Skeletal muscle satellite cell (primary cell): ENCODE data around the gene UBA3.

Source experiments
- H3K27me3 ChIP-seq: 2 replicates; pipeline ENCODE4 v1.7.0; 2013; ENCODE audit warnings: low read length; ENCODE audit not compliant: control insufficient read depth, insufficient read depth
- H3K36me3 ChIP-seq: 2 replicates; pipeline ENCODE4 v1.7.0; 2013; ENCODE audit warnings: mild to moderate bottlenecking, control low read depth, low read length; ENCODE audit not compliant: insufficient read depth
- H3K4me1 ChIP-seq: 2 replicates; pipeline ENCODE4 v1.7.0; 2013; ENCODE audit warnings: low read length; ENCODE audit not compliant: control insufficient read depth, insufficient read depth
- H3K4me2 ChIP-seq: 2 replicates; pipeline ENCODE4 v1.7.0; 2013; ENCODE audit warnings: mild to moderate bottlenecking, low read length
- H3K4me3 ChIP-seq: 2 replicates; pipeline ENCODE4 v1.7.0; 2013; ENCODE audit warnings: low read length
- H3K9ac ChIP-seq: 2 replicates; pipeline ENCODE4 v1.7.0; 2013; ENCODE audit warnings: mild to moderate bottlenecking, low read depth, low read length, moderate library complexity
- H3K9me3 ChIP-seq: replicated peaks from 2 replicates; pipeline ENCODE4 v1.7.0; 2013; ENCODE audit warnings: mild to moderate bottlenecking, control low read depth, low read length

UBA3 gene

DNA sequence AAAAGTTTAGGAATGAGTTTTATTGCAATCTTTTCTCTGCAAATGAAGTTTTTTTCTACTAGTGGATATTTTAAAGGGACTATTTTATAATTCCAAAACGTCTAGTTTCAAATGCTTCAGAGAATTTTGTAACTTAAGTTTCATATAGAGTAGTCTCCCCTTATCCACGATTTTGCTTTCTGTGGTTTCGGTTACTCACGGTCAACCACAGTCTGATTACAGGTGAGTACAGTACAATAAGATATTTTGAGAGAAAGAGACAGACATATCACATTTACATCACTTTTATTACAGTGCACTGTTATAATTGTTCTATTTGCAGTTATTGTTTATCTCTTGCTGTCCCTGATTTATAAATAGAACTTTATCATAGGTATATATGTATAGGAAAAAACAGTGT, 59.3 kb downstream of the UBA3 start:
- no peaks in the 10 kb centered on the region for H3K4me1 ChIP-seq
- no peak overlapping the region for H3K9ac ChIP-seq
- H3K9me3 ChIP-seq, result no peaks in the 10 kb centered on the region
- no peak overlapping the region for H3K4me2 ChIP-seq
- peaks cover 58% of the 10 kb centered on the region for H3K36me3 ChIP-seq
- no peak overlapping the region for H3K4me3 ChIP-seq
- no peaks in the 10 kb centered on the region for H3K27me3 ChIP-seq

DNA sequence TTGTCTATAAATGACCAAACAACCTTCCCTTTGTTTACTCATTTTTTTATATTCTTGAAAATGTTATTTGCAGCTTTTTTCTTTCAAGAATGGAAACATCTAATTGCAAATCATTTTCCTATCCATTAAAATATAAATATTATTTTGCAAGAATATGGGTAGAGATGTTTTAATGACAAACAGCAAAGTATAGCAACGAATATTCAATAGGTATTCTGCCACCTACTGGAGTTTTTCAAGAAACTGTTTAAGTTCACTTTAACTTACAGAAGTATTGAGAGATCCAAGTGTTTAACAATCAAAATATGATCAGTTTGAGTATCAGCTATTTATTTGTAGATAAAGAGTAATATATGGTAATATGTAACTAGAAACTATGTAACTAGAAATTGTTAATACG, 59.7 kb downstream of the UBA3 start:
- Histone ChIP-seq H3K4me3 (no peak overlapping the region), H3K9ac (no peak overlapping the region), H3K9me3 (no peaks in the 10 kb centered on the region), H3K4me1 (no peaks in the 10 kb centered on the region), H3K4me2 (no peak overlapping the region), H3K36me3 (peaks cover 54% of the 10 kb centered on the region), H3K27me3 (no peaks in the 10 kb centered on the region)

DNA sequence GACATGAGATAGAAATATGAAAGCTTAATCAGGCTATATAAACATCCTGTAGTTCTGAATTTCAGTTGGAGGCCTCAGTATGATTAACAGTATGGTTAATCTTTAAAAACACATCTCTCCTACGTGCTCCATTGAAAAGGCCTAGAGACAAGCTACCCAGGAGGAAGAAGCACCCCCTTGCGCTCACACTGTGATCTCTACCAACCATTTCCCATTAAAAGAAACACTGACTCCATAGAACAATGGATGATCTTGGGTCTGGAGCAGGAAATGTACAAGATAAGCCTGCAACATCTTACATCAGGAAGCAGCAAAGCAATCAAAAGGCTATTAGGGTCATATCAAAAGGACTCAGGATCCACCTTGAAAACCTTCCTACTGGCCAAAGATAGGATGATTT, 63.3 kb downstream of the UBA3 start:
- H3K4me2 ChIP-seq, result no peak overlapping the region
- H3K27me3 ChIP-seq, result no peaks in the 10 kb centered on the region
- peaks cover 17% of the 10 kb centered on the region for H3K4me1 ChIP-seq
- H3K36me3 ChIP-seq, result peaks cover 29% of the 10 kb centered on the region
- no peaks in the 10 kb centered on the region for H3K9me3 ChIP-seq
- no peak overlapping the region for H3K4me3 ChIP-seq
- no peak overlapping the region for H3K9ac ChIP-seq

DNA sequence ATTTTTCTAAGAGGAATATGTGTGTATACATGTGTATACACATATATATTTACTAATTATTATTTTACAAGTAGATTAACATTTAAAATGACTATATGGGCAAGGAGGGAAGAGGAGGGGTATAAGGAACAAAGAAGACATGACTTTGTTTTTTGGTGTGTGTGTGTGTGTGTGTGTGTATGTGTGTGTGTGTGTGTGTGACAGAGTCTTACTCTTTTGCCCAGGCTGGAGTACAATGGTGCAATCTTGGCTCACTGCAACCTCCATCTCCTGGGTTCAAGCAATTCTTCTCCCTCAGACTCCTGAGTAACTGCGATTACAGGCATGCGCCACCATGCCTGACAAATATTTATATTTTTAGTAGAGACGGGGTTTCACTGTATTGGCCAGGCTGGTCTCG, 64.1 kb downstream of the UBA3 start:
- Histone ChIP-seq H3K4me2 (no peak overlapping the region), H3K36me3 (peaks cover 25% of the 10 kb centered on the region), H3K9ac (no peak overlapping the region), H3K4me3 (no peak overlapping the region), H3K9me3 (no peaks in the 10 kb centered on the region), H3K27me3 (no peaks in the 10 kb centered on the region), H3K4me1 (peaks cover 25% of the 10 kb centered on the region)

DNA sequence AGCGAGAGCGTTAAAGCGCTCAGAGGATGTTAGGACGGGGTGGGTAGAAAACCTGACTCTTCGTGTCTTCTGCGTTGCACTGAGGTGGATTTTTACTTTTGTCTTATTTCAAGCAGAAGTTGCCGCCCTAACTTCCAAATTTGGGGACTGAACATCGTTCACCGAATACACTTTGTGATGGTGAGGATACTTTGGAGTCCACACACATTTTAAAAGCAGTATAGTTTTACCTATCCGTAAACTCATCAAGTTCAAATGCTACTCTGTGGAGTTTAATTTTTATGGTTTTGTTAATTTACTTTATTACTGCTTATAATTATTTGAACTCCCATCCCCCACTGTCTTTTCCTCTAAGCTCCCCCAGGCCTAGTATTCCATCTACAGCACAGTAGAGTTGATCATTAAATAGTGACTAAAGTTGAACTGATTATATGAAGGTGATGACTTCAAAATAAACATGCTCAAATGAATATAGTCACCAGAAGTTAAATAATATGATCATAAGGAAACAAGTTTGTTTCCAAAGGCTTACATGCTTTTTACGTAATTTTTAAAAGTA, 66.1 kb downstream of the UBA3 start:
- Histone ChIP-seq H3K4me1 (peaks cover 43% of the 10 kb centered on the region), H3K4me3 (peak overlapping the region; percentile 93), H3K9me3 (no peaks in the 10 kb centered on the region), H3K9ac (peak overlapping the region; percentile 98), H3K27me3 (no peaks in the 10 kb centered on the region), H3K36me3 (peaks cover 36% of the 10 kb centered on the region), H3K4me2 (peak overlapping the region; percentile 85)

DNA sequence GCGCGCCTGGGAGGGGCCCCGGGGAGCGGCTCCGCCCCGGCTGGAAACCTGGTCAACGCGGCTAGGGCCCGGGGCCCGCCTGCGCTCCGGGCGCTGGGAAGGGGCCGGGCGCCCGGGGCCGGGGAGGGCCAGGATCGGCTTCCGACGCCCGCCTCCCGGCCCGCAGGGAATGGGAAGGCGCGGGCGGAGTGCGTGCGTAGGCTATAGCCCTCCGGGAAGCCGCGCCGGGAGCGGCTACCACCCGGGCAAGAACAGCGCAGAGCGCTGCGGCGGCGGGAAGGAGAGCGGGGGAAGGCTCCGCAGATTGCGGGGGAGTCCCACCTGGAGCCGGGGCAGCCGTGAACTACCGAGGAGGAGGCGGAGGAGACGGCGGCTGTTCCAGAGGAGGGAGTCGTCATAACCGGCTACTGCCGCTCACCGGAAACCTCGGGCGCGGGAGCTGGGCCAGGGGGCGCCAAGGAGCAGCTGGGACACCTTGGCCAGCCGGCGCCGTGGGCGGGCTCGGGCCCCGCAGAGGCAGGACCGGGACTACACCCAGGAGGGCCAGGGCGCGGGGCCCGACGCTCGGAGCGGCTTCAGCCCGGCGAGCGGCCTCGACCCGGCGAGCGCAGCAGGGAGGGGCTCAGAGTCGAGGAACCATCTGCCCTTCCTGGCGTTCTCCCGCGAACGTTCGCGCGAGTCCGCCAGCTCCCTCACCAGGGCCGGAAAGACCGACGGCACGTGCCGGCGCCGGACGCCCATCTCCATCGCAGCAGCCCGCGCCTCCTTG, 66.7 kb downstream of the UBA3 start, which contains the start of gene EOGT:
TSS of gene EOGT (minus strand) at position 432 of the 769 bp plus-strand sequence. CDS start 3,838 bp downstream, outside the sequence.
- H3K4me3 ChIP-seq, result peak within 1 kb of the TSS; percentile 93
- no peaks in the 10 kb centered on the region for H3K9me3 ChIP-seq
- no peaks in the 10 kb centered on the region for H3K27me3 ChIP-seq
- H3K4me2 ChIP-seq, result peak within 1 kb of the TSS; percentile 85
- peaks cover 48% of the 10 kb centered on the region for H3K4me1 ChIP-seq
- H3K9ac ChIP-seq, result peak within 1 kb of the TSS; percentile 98
- H3K36me3 ChIP-seq, result peaks cover 37% of the 10 kb centered on the region

DNA sequence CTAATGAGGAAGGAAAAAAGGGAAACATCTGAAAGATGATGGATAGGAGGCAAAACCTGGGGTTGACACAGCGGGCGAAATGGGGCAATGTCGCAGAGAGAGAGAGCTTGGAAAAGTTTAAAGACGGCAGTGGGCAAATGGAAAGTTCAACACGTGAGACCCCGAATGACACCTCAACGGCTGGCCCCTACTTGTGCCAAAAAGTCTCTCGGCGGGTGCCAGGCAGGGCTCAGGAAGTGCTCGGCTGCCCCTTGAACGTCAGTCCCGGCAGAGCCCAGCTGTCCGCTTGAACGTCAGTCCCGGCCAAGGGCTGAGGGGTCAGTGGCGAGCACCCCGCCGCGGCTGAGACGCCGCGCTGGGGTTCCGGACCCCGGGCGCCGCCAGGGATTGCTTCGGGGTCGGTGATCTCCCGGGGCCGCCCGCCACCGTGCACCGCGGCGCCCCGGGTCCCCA, 67.3 kb downstream of the UBA3 start:
- Histone ChIP-seq H3K4me2 (peak overlapping the region; percentile 85), H3K9me3 (no peaks in the 10 kb centered on the region), H3K9ac (peak overlapping the region; percentile 98), H3K27me3 (no peaks in the 10 kb centered on the region), H3K36me3 (peaks cover 40% of the 10 kb centered on the region), H3K4me1 (peaks cover 48% of the 10 kb centered on the region), H3K4me3 (peak overlapping the region; percentile 93)

DNA sequence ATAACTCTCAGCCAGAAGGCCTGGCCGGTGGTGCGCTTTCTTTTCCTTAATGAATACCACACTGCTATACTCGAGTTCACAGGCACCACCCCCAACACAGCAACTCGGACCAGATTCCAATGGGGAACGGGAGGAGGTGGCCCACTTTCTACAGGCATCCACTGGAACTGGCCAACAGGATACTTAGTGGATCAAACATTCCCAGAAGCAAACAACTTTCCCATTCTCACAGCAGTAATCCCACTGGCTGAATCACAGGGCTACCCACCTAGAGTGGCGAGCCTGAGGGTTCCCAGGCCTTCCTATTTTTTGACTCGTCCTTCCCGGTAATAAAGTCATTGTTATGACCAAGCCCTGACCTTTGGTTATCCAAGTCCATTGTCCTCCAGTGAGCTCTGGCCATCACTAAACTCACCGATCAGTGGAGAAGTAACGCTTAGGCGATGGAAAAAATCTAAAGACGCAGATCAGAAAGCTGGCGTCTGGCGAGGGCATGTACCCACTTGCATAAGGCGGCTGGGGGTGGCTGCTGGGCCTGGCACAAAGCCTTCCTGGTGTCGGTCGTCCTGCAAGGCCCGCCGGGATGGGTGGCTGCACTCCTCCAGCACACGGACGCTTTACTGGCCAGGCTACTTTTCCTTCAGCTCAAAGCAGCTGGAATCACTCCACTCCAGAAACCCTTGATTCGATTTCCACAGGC, 67.9 kb downstream of the UBA3 start:
- H3K9me3 ChIP-seq, result no peaks in the 10 kb centered on the region
- peak overlapping the region; percentile 93 for H3K4me3 ChIP-seq
- peaks cover 40% of the 10 kb centered on the region for H3K36me3 ChIP-seq
- H3K4me2 ChIP-seq, result peak overlapping the region; percentile 85
- H3K4me1 ChIP-seq, result peaks cover 48% of the 10 kb centered on the region
- H3K27me3 ChIP-seq, result no peaks in the 10 kb centered on the region
- H3K9ac ChIP-seq, result peak overlapping the region; percentile 98

DNA sequence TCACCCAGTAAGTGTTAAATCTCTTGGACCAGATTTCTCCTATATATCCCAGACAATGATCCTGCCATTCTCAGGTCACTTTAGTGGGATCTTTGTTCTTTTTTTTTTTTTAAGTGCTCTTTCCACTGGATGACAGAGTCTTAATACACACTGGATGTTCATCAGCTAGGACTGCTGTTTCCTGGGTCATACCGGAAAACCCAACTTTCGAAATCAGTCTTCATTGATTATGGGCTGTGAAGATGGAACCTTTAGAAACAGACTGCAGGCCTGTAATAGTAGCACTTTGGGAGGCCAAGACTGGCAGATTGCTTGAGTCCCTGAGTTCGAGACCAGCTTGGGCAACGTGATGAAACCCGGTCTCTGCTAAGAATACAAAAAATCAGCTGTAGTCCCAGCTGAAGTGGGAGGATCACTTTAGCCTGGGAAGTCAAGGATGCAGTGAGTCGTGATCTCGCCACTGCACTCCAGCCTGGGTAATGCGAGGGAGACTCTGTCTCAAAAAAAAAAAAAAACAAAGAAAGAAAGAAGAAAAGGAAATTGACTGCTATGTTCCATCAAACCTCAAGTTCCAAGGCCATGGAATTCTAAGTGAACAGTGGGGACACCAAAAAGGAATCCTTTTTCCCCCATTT, 69.0 kb downstream of the UBA3 start:
- H3K27me3 ChIP-seq, result no peaks in the 10 kb centered on the region
- peak overlapping the region; percentile 98 for H3K9ac ChIP-seq
- no peak overlapping the region for H3K4me3 ChIP-seq
- H3K36me3 ChIP-seq, result peaks cover 42% of the 10 kb centered on the region
- H3K4me2 ChIP-seq, result peak overlapping the region; percentile 85
- peaks cover 48% of the 10 kb centered on the region for H3K4me1 ChIP-seq
- H3K9me3 ChIP-seq, result no peaks in the 10 kb centered on the region

DNA sequence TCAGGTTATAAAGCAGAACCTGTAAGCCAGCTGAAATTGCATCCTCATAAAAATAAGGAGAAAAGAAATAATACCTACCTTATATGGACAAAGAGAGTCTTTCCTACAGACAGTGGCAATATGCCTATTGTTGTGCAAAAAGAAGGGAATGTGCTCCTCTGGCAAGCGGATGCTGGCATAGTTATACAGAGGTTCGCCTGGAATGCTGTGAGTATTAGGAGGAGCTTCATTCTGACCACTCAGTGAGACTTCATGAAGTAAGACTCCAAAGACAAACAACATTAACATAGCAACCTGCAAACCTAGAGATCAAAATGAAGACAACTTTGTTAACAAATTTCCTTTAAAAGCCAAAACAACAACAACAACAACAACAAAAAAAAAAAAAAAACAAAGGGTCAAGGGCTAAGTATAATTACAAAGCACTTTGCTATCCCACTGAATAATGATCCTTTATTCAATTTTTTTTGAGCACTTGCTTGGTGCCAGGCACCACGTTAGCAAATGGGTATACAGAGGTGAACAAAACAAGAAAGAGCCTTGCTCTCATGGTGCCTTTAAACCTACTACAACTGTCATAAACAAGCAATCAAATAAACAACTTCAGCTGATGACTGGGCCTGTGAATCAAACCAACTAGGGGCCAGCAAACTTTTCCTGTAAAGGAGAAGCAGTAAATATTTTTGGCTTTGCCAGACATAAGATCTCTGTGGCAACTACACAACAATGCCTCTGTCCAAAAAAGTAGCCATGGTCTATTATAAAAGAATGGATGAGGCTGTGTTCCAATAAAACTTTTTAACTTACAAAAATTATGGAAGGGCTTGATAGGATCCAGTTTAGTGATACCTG, 70.4 kb downstream of the UBA3 start:
- no peaks in the 10 kb centered on the region for H3K27me3 ChIP-seq

More for the DNA sequence above, 70.4 kb downstream of the UBA3 start:
- Histone ChIP-seq H3K4me1 (peaks cover 47% of the 10 kb centered on the region), H3K9me3 (no peaks in the 10 kb centered on the region), H3K36me3 (peaks cover 53% of the 10 kb centered on the region), H3K4me3 (no peak overlapping the region), H3K9ac (peak overlapping the region; percentile 68), H3K4me2 (peak overlapping the region; percentile 48)
